Right forelimb (tissue), 1 donor: ENCODE data around the gene PRDM1.

Experiments used
- DNase-seq: peaks from one replicate; pipeline ENCODE4 v3.0.0-alpha.2; 2018

The PRDM1 gene

DNA sequence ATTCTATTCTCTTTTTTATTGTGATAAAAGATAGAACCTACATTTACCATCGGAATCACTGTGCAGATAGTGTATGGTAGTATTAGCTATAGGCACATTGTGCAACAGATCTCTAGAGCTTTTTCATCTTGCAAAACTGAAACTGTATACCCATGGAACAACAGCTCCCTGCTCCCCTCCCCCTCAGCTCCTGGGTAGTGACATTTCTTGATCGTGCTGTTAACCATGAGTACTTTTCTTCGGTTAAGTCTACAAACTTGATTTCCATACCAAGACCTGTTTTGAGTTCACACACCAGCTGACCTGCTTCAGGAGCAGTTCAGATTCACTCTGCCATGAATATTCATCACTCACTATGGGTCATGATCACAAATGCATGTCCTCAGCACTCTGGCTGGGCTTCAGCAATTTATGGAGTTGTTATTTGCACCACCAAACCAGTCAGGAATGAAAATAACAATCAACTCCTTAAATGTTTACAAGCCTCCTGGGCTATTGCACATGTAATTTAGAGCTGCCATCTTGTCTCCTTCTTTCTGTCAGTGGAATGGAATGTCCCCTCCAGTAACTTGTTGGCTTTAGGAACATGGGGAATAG, 32.8 kb downstream of the PRDM1 start:
- no peak for DNase-seq

DNA sequence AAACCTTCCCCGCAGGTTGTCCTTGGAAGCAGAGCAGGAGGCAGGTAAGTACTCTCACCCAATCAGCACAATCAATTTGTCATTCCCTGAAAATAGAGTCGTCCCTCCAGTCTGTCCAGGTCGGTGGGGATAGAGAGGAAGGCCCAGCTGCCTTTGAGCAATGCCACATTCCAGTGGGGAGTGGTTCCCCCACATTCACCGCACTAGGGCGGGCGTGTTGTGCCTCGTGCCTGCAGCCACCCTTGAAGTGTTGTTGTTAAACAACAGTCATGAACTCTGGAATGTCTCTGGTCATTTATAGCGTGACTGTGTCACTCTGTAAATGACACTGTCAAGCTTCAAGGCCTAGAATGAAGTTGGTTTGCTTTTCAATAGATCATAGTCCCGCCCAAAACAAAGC, 33.4 kb downstream of the PRDM1 start:
- no peak for DNase-seq

DNA sequence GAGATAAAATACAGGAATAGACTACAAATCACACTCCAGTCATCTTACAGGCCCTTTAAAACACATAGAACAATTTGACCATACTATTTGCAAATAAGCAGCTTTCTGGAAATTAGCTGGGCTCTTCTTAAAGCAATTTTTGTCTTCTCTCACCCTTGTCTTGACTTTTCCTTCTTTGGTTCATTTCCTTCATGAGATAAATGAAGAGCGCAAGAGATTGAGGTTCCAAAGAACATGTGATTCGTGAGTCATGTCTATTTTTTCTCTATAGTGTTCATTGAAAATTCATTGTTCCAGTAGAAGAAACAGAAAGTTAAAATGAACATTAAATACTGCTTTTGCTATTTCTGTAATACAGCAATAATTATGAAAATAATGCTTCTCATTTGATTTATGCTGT, 33.9 kb downstream of the PRDM1 start:
- no peak for DNase-seq

DNA sequence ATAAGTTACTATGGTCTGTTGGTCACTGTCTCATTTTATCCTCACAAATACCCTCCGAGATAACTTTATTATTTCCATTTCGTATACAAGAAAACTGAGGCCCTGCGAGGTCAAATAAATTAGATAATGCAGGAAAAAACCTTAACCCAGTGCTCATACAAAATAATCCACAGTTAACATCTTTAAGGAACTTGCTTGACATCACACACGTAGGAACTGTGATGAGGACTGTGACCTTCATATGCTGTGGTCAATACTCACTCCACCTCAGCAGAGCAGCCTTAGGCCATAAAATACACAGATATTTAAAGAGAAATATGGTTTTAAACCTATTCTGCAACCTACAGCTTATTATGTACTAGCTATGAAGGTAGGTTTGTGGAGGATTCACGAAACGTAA, 34.3 kb downstream of the PRDM1 start:
- no peak for DNase-seq

DNA sequence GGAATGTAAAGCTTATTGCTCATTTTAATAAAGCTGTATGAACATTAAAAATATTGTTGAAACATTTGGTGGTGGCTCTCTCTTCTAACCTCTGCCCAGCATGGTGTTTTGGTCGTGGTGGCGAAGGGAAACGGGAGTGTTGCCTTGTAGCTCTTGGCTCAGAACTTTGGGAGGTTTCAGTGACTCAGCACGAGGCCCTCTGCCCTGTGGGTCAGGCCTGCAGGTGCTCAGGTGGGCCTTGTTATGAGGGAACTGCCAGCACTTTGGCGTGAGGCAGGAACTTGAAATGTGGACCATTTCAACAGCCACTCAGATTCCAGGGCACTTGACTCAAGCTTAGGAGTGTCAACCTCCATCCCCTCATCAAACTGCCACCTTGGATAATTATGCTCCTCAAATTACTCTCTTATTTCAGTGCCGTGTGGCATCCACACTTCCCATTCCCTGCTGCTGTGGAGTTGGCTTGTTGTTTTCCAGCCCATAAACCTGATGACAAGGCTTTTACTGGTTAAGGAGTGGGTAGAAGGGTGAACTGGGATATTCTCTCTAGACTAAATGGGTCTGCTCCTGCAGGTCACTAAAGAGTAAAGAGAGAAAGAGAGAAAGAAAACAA, 36.3 kb downstream of the PRDM1 start:
- no peak for DNase-seq

DNA sequence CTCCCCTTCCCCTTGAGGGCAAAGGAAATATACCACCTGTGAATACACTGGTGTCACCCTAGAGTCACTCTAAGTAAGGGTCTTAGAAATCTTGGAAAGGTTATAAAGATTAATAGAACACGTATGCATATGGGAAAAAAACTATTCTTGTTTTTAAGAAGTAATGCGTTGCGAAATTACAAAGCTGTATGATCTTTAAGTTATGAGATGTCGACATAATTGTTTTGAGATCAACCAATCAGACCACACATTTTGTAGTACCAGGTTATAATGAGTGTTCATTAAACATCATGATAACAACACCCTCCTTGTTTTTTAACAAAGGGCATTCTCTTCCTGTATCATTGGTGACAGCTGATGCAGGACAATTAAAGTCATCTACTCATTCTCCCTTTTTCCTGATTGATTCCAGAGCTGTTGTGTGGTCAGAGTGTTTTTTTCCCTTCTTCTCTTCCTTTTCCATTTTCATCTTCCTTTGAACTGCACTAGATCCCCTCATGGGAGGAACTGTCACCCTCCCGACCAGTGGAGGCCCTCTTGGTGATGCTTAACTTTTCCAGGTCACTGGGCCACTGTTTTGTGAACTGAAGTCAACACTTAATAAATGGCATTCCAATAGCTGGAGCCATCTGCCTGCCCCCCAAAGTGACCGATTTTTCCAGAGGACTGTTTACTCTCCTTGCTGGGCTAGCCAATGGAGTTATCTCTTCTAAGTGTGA, 37.0 kb downstream of the PRDM1 start:
- no peak for DNase-seq

DNA sequence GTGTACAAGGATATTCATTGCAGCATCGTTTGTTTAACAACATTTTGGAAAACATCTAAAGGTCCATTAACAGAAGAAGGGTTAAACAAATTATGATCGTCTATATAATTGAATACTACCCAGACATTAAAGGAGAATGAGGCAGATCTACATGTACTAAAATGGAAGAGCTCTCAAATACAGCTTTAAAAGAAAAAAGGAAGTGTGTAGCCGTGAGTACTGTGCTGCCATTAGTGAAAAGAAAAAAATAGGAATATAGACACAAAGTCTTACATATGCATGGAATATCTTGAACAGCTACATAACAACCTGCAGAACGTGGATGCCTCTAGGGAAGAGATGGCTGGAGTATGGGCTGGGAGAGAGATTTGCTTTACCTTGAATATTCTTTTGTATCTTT, 37.9 kb downstream of the PRDM1 start:
- no peak for DNase-seq

DNA sequence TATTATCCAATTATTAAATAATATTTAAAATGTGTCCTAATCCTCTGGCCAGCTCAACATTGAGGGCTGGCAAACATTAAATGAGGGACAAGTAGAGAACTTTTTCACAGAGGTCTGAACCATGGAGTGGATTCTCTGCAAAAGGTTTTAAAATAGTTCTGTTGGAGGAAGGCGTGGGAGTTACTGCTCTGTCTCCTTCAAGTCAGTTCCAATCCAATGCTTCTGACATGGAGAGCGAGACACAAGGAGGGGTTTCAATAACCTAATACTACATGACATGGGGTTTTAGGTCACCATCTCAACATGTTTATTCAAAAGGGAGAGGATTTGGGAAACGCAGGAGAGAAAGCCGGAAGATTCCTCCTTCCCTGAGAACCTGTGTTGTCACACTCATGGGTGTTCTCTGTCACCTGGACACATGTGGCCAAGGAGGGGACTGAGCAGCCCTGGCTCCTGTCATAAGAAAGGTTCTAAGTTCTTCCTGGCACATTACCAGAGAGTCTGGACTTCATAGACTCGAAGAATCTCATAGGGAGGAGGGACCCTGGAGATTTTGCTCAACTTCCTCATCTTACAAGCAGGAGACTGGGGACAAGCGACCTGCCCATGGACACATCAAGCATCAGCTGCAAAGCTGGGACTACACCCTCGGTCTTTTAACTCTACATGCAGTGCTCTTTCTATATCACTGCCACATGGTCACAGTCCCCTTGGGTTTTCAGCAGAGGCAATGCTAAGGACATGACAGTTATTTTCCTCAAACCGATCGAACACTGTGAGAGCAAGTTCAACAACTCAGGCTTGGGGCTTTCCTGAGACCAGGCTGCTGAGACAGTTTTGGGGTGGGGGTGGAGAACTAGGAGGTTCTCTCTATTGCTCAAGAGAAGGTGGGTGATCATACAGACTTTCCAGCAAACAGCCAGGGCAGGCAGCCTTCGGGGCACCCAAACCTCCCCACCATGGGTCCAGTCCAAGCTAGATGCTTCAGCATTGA, 38.6 kb downstream of the PRDM1 start:
- no peak for DNase-seq

DNA sequence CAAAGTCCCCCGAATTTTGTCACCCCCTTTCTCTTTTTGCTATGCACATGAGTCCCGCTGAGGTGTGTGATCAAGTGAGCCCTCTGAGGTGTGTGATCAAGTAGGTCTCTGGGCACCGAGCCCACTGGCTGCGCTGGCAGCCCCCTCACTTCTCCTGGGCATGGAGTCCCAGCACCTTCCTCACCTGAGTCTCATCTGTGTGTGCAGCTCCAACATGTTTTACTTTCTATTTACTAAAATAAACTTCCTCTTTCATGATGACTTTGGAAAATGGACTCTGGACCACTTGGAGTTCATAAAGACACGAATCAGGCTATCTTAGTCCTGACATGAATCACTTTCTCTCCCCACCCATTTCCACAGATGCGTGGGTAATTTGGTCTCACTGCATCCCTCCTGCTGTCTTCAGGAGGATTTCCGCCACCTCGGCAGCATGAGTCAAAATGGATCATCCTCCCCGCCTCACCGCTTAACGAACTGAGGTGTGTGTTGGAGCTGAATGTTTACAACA, 39.8 kb downstream of the PRDM1 start:
- no peak for DNase-seq

DNA sequence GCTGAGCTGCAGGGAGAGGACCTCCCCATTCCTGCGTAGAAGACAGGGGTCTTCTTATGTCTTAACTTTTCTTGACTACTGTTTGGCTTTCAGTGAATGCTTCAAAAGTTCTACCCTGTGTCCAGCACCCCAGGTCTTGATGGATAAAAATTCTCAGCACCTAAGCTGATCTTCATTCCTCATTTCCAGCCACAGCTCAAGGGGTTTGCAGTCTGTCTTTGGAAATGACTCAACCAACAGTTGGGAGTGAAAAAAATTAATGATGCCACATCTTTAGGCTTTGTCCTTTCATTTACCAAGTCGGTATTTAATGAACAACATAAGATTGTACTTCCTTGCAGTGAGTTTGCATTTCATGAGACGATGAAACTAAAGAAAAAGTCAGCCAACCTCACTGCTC, 40.3 kb downstream of the PRDM1 start:
- no peak for DNase-seq

DNA sequence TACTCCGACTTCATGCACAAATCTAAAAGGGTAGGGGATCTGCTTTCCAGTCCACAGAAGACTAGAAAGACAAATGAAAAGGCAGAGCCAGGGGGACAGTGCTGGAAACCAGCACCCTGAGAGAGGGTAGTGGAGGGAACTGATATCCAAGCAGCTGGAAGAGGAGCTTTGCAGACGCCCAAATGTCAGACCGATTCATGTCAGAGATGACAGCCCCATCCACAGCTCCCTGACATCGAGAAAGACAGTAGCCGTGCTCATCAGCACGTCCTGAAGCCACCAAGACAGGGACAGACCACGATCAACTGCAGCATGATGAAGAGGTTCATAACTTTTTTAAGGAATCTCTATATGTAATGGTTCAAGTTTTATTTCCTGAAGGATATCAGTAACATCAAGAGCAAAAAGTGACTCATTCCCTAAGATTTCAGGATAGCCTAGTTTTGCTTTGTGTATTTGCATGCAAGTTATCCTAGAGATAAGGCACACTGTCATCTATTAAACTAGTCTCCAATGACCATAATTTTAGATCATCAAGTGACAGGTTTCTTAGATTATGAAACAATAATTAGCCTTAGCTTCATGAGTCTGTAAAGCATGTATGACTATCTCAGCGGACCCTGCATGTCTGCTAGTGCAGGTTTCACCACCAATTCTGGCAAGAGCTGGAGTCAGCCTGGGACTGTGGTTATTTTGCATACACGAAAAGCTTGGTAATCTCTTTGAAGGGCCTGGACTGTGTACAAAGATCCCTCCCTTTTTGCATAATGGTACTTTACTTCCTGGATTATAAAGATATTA, 43.0 kb downstream of the PRDM1 start:
- no peak for DNase-seq

DNA sequence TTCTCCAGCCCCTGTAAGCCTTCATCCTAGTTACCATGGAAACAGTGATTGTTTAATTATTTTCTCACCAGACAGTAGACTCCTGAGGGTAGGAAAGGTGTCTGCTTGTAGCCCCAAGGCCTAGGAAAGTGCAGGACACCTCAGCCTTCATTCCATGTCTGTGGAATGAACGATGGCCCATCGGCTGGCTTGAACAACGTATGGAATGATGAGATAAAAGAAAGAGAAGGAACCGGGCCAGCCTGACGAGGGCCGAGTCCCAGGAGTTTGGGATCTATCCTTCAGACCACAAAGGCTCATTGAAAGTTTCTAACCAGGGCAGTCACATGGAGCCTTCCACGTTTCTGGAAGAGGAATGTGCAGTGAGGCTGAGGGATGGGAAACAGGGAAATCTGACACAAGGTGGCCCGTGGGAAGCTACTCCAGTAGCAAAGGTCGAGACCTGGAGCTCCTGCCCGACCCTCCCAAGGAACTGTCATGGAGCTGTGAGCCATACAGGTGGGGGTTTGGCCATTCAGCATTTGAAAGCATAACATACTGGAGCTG, 46.1 kb downstream of the PRDM1 start:
- no peak for DNase-seq

DNA sequence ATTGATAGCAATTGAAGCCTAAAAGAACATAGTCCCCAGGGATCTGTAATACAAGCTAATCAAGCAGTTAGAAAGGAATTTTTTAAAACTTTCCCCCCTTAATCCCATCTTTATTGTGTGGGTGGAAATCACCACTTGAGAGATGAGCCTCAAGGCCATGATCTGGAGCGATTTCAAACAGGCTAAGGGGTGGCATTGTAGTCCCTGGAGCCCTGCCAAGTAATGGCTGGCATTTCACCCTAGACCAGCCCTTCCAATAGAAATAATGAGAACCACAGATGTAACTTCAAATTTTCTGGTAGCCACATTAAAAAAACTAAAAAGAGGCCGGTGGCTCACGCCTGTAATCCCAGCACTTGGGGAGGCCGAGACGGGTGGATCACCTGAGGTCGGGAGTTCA, 46.9 kb downstream of the PRDM1 start:
- DNase-seq = no peak

DNA sequence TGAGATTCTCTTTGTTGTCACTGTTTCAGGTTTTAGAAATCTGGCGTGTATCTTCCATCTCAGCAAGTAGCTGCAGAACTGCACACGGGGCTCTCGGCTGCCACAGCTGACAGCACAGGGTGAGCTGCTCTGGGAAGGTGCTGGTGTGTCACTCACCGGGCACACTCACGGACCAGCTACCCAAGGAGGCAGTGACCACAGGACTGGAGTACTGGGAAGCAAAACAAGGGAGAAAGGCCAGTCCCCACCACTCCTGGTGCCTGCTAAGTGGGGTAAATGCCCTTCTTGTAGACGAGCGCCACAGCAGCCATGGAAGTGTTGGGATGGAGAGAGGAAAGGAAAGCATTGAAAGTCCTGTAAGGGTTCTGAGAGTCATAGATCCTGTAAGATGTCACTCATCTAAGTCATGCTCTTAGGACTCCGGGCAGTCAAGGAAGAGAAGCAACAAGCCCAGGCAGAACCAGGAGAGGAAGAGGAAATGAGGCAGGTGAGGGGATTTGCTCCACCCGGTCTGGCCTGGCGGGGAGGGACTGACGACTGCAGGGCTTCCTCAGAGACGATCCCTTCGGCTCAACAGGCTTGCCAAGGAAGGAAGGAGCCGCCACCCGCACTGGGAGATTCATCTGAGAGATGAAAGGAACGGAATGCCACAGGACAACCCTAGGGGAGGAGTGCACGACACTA, 48.1 kb downstream of the PRDM1 start:
- no peak for DNase-seq

DNA sequence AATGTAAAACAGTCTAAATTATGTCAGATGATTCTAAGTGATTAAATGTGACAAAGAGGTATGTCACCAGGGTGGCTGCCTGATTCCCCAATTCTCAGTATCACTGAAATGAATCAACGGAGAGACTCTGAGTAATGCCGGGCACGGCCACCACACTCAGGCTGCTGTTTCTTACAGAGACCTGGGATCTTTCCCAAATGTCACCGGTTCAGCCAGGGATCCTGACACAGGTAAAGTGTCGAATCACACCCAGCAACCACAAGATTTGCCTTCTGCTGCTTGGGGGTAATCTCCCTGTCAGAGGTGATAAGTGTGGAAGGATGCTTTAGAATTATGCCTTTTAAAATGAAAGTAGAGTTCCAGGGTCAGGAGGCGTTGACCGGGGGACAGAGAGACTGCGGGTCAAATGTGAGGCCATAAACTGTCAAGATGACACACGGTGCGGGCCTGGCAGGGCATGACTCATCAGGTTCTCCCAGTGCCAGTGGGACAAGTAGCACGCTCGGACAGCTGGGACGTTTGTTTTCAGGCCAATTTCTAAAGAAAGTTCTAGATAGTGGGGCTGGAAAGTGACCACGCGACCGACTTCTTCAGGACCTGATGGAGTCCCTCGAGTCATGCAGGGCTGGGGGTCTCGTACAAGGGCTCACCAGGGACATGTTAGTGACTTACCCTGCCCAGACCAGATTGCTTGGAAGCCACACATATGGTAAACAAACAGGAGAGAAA, 48.9 kb downstream of the PRDM1 start:
- DNase-seq = no peak

DNA sequence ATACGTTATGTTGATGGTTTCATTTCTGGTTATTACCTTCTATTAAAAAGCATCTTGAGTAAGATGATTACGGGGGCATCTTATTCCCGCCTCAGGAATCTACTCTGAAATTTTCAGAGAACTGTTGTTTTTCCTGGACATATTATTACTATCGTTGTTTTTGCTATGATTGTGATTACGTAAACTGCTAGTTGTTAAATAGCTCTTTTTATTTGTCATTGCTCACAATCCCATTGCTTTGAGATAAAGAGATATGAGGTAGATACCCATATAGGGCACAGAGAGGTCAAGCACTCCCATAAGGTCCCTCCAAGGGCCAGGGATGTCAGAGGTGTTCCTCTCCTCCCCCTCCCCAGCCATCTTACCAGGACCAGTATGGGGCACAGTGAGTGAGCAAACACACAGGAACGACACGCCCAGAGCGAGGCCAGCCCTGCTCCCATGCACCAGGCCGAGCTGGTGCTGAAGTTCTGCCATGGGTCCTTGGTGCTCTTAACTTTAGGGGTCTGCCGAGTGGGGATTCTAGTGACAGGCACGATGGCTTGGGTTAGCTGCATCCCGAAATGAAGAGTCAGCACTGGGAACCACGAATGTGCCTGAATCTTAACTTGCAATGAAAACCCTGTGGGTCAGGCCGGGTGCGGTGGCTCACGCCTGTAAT, 49.9 kb downstream of the PRDM1 start:
- DNase-seq = no peak

DNA sequence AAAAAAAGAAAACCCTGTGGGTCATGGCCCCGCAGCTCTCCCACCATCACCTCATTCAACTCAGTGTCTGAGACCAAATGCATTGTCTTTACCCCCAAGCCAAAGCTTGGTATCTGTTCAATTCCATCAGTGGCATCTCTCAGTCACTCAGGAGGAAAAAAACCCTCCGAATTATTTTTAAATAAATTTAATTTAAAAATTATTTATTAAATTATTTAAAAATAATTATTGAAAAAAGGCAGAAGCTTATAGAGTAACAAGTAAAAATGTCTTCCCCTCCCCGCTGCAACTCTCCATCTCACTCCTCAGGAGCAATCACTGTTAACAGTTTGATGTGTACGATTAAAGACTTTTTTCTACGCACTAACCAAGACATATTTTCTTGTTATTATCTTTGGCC, 50.7 kb downstream of the PRDM1 start:
- no peak for DNase-seq

DNA sequence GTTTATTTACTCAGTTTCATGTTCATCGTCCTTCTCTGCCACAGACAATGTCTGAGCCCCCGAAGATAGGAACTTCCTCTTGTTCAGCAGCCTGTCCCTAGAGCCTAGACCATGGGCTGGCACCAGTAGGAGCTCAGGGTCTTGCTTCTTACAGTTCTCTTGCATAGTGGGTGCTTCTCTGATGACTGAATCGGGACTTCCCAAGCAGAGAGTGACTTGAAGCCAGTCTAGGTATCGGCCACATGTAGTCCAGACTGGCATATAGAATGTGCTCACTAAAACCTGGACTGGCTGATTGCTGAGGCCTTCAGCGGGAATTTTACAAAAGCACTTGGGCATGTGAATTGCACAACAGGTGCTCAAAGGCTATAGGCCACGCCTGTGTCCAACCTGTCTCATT, 52.0 kb downstream of the PRDM1 start:
- DNase-seq = no peak

DNA sequence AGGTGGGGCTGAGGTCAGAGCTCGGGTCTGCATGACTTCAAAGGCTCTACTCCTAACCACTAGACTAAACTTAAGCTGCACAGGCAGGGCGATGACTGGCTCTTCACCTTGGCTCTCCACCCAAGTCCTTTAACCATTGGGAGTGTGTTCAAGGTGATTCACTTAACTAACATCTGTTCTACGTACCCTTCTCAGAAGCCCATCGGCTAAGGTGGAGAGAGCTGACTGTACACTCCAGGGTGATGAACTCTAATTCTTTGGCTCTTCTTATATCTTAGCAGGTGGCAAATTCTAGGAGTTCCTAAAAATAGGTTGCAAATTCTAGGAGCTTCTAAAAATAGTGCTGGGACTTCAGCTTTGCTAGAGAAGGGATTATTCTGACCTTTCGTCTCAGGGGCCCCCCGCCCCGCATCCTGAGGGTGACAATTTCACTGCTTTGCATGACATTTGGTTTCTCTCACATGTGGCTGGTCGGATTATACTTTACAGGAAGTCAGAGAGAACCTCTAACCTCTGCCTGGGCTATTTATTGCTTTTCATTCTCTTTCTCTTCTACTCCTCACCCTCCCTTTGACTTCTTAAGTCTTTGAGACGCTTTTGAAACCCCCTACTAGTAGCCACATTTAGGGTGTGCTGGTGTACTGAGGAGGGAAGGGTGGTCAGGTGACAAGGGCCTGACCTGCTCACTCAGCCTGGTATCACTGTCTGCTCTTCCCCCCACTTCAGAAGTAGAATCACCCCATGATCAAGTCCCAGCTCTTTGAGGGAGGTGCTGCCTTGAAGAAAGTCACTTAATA, 55.5 kb downstream of the PRDM1 start:
- DNase-seq = no peak
